Calu3 (cell line): ENCODE data around the gene LRMDA. TPM values are rescaled to one million over a fixed set of nuclear protein-coding genes. Genes with fewer than 3 reads are reported as not detected.

Source experiments
- BruUV-seq: library from RNA; stranded (reverse); fragments of 400-500 nt; replicated peaks from 2 replicates; lab custom pipeline; 2021; lab: Mats Ljungman, UMichigan
- CTCF ChIA-PET: fragments of 300-600 bp; sonication (Branson Sonifier 250); formaldehyde crosslinking; loops from one replicate; lab custom pipeline; 2022; ENCODE audit warnings: antibody characterized with exemption; lab: Charles Lee
- DNase-seq: peaks from one replicate; pipeline ENCODE4 v3.0.0; 2022
- H3K27ac Mint-ChIP-seq: one replicate; pipeline ENCODE4 v1.8.0; 2022; ENCODE audit warnings: mixed read lengths; ENCODE audit not compliant: unreplicated experiment
- H3K27me3 Mint-ChIP-seq: one replicate; pipeline ENCODE4 v1.8.0; 2022; ENCODE audit warnings: mixed read lengths; ENCODE audit not compliant: unreplicated experiment
- H3K36me3 Mint-ChIP-seq: one replicate; pipeline ENCODE4 v1.8.0; 2022; ENCODE audit warnings: mild to moderate bottlenecking, moderate library complexity, mixed read lengths; ENCODE audit not compliant: insufficient read depth, unreplicated experiment
- H3K4me1 Mint-ChIP-seq: one replicate; pipeline ENCODE4 v1.8.0; 2022; ENCODE audit warnings: mild to moderate bottlenecking, low read depth, mixed read lengths; ENCODE audit not compliant: unreplicated experiment
- H3K4me3 Mint-ChIP-seq: one replicate; pipeline ENCODE4 v1.8.0; 2022; ENCODE audit warnings: mild to moderate bottlenecking, low read depth, moderate library complexity, mixed read lengths; ENCODE audit not compliant: unreplicated experiment
- H3K9me3 Mint-ChIP-seq: one replicate; pipeline ENCODE4 v1.8.0; 2022; ENCODE audit warnings: low read depth, mixed read lengths; ENCODE audit not compliant: unreplicated experiment
- intact Hi-C: fragments of 100-400 bp; cut with micrococcal nuclease; formaldehyde crosslinking; loops from one replicate; pipeline ENCODE4 v1.10.0; 2022; ENCODE audit not compliant: unreplicated experiment
- total RNA-seq: library from RNA; stranded (reverse); gene quantifications from 2 replicates; pipeline ENCODE4 v1.2.3, GENCODE V29; 2022
- TF ChIP-seq, protein P1 (sequence below): fragments of 200-600 bp; IDR thresholded peaks from one replicate; pipeline ENCODE4 v1.8.0; 2022; ENCODE audit warnings: antibody characterized with exemption; ENCODE audit not compliant: unreplicated experiment

LRMDA gene
- total RNA-seq, 1 experiment from 2014 or later, result 7.6 TPM

DNA sequence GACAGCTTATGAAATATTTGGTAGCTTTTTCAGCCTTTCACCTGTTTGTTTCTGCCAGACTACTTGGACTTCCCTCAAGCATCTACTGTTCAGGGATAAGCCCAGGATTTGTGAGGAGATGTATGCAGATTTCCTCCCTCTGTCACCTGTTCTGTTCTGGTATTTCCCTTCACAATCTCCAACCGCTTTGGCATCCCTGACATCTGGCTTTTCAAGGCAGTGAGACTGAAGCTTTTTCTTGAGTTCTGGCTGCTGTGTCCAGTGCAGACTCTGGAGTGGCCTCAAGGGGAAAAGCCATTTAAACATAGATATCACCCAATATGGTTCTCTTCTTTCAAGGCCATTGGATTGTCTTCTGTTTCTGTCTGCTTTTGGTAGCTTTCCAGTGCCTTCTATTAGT lies 369.7 kb downstream of the LRMDA start:
- TF ChIP-seq, protein P1, sequence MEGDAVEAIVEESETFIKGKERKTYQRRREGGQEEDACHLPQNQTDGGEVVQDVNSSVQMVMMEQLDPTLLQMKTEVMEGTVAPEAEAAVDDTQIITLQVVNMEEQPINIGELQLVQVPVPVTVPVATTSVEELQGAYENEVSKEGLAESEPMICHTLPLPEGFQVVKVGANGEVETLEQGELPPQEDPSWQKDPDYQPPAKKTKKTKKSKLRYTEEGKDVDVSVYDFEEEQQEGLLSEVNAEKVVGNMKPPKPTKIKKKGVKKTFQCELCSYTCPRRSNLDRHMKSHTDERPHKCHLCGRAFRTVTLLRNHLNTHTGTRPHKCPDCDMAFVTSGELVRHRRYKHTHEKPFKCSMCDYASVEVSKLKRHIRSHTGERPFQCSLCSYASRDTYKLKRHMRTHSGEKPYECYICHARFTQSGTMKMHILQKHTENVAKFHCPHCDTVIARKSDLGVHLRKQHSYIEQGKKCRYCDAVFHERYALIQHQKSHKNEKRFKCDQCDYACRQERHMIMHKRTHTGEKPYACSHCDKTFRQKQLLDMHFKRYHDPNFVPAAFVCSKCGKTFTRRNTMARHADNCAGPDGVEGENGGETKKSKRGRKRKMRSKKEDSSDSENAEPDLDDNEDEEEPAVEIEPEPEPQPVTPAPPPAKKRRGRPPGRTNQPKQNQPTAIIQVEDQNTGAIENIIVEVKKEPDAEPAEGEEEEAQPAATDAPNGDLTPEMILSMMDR, result no peak
- intact Hi-C loops, result no loop called here
- CTCF ChIA-PET, result interaction anchor here (2.3 kb wide), 1 partner anchor 13 kb away, joined by 8 read pairs; no protein-coding TSS in a partner anchor
- DNase-seq, result no peak
- H3K4me1 Mint-ChIP-seq, result peaks cover 9% of the 10 kb centered on the region
- no peak overlapping the region for H3K4me3 Mint-ChIP-seq
- no peaks in the 10 kb centered on the region for H3K27me3 Mint-ChIP-seq
- no TSS peak for BruUV-seq
- no peaks in the 10 kb centered on the region for H3K36me3 Mint-ChIP-seq
- H3K9me3 Mint-ChIP-seq, result no peaks in the 10 kb centered on the region
- H3K27ac Mint-ChIP-seq, result no peak overlapping the region

DNA sequence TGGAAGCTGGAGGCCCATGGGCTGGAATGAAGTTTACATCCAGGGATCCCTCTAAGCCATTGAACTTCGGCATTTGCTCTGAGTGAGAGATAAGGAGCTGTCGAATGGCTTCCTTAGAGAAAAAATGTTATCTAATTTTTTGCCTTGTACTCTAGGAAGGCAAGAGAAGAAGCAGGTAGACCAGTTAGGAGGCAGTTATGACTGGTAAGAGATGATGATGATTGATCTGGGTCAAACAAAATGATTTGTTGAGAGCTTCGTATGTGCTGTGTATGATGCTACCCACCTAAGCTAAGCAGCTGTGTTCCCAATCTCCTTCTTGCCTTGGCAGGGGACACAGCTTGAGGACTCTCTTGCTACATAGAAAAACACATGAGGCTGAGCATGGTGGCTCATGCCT lies 370.2 kb downstream of the LRMDA start:
- Mint-ChIP-seq H3K27me3 (no peaks in the 10 kb centered on the region), H3K36me3 (no peaks in the 10 kb centered on the region), H3K4me1 (peaks cover 9% of the 10 kb centered on the region), H3K9me3 (no peaks in the 10 kb centered on the region), H3K27ac (no peak overlapping the region), H3K4me3 (no peak overlapping the region)
- intact Hi-C loops, result no loop called here
- no peak for DNase-seq
- BruUV-seq, result no TSS peak
- TF ChIP-seq, protein P1, result no peak
- CTCF ChIA-PET, result interaction anchor here (1.3 to 2.3 kb wide), 2 partner anchors 13 to 38 kb away, joined by 5 to 8 read pairs; no protein-coding TSS in a partner anchor

DNA sequence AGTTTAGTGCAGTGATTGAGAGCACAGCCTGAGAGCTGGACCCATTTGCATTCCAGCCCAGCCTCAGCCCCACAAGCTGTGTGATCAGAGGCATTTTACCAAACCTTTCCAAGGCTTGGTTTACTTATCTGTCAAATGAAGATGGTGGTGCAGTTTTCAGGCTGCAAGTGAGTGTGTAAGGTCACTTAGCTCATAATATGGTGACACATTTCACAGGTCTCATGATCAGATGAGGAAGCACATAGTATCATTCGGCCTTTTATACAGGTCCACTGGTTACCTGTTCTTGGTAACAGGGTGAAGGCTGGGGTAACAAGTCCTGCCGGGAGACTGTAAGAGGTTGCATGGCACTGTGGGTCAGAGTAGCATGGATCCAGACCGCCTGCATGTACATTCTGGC lies 371.7 kb downstream of the LRMDA start:
- TF ChIP-seq, protein P1, result no peak
- no peak for DNase-seq
- H3K36me3 Mint-ChIP-seq, result no peaks in the 10 kb centered on the region
- intact Hi-C loops, result no loop called here
- H3K4me3 Mint-ChIP-seq, result no peak overlapping the region
- BruUV-seq, result no TSS peak
- no peaks in the 10 kb centered on the region for H3K27me3 Mint-ChIP-seq
- H3K27ac Mint-ChIP-seq, result no peak overlapping the region
- peaks cover 9% of the 10 kb centered on the region for H3K4me1 Mint-ChIP-seq
- H3K9me3 Mint-ChIP-seq, result no peaks in the 10 kb centered on the region
- CTCF ChIA-PET, result no interaction called here

DNA sequence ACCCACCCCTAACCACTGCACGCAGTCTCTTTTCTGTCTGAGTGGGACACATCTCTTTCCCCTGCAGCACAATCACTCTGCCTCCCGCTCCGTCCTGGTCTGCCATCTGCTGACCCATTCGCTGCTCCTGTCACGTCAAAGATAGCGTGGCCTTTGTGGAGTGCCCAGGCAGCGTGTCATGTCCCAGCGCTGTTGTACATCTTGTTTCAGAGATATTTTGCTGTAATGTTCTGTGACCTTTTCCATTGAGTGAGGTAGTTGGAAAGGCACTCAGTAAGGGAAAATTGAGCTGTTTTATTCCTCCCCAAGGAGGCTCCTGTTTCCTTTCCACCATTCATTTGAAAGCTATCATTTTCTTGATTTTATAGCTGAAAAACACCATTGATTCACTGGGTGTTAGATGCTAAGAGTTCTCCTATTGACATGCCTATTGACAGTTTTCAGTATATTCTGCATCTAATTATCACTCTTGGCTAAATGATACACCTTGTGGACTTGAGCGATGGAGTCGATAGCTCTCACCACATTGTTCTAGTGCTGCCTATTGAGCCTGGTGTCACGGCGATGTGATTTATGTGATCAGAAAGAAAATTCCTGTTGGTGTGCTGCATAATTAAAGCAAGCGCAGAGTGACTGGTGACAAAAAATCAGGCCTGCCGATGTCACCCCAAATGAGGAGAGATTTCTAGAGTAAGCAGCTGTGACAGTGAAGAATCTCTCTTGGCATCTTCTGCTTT lies 372.6 kb downstream of the LRMDA start:
- CTCF ChIA-PET, result no interaction called here
- DNase-seq, result no peak
- TF ChIP-seq, protein P1, result no peak
- Mint-ChIP-seq H3K4me3 (no peak overlapping the region), H3K27ac (no peak overlapping the region), H3K36me3 (no peaks in the 10 kb centered on the region), H3K9me3 (no peaks in the 10 kb centered on the region), H3K4me1 (peaks cover 9% of the 10 kb centered on the region), H3K27me3 (no peaks in the 10 kb centered on the region)
- intact Hi-C loops, result no loop called here
- no TSS peak for BruUV-seq
